ENCODE measurements around the gene EIF2B4. TPM values are rescaled to one million over a fixed set of nuclear protein-coding genes. Genes with fewer than 3 reads are reported as not detected.

EIF2B4 gene
- total and polyA plus RNA-seq, 2 of the 8 experiments (the other 6 are each of a cell fraction or from before 2014, with no cell fraction given), result 60.0 to 63.2 TPM

- TF ChIP-seq SIN3A (conservative IDR thresholded peaks at IDR 0.05 in 1 of 2, IDR thresholded peaks at IDR 0.05 in 1 of 2; ENCODE audit: low read depth in 1 of 2, low read length in 2 of 2), result no peak
- TF ChIP-seq POU5F1 (IDR thresholded peaks at IDR 0.05; ENCODE audit: low read depth, low read length), result no peak
- no peak for TF ChIP-seq CTCF (IDR thresholded peaks at IDR 0.05; ENCODE audit: control extremely low read depth in 1 of 3, insufficient read depth in 1 of 3, low read depth in 1 of 3, low read length in 3 of 3)
Observed at GRCh38 chr2:27324720-27325119, 45.4 kb downstream of the EIF2B4 start (continued).
